ENCODE measurements around the gene GSK3A. TPM values are rescaled to one million over a fixed set of nuclear protein-coding genes. Genes with fewer than 3 reads are reported as not detected.

The GSK3A gene
- total RNA-seq, 4 donors from 2014 or later: 24.7 to 34.5 (median 28.3) TPM

DNA sequence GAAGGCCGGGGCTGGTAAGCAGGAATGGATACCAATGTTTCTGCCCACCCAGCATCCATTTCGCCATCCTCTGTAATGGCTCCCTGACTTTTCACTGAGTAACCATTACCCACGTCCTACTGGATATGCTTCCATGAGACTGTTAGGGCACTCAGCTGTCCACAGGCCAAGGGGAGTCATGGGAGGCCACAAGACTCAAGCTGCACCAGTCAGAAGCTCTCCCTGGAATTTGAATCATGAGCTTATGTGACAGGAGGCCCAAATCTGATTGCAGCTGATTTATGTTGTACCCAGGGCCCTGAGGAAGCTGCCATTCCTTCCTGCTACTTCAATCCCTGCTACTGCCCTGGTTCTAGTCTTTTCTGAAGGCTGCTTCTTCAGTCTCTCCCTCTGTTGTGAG lies 53.3 kb downstream of the GSK3A start:
- Histone ChIP-seq H3K27ac (no peak overlapping the region), H3K36me3 (no peaks in the 10 kb centered on the region), H3K9me3 (peaks cover 0 to 6% (median 0%) of the 10 kb centered on the region in 4 donors), H3K4me3 (no peak overlapping the region), H3K4me1 (peaks cover 0 to 7% (median 3%) of the 10 kb centered on the region in 4 donors), H3K27me3 (no peaks in the 10 kb centered on the region)
- DNase-seq (ENCODE audit: low spot score in 2 of 2): no peak
- TF ChIP-seq EP300 (IDR thresholded peaks at IDR 0.05) (no peak), CTCF (IDR thresholded peaks at IDR 0.05) (no peak), POLR2A (IDR thresholded peaks at IDR 0.05) (no peak)
- WGBS, 2 donors: 62 to 70% methylated on average over 3 of the region's 3 CpGs

DNA sequence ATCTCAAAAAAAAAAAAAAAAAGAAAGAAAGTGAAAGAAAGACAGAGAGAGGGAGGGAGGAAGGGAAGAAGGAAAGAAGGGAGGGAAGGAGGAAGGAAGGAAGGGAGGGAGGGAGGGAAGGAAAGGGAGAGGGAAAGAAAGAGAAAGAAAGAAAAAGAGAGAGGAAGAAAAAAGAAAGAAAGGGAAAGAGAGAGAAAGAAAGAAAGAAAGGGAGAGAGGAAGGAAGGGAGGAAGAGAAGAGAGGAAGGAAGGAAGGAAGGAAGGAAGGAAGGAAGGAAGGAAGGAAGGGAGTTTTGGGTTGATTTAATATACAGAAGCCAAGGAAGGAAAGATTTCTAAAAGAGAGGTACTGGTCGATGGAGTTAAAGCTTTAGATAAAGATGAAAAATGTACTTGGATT lies 53.7 kb downstream of the GSK3A start:
- peaks cover 0 to 6% (median 0%) of the 10 kb centered on the region in 4 donors for H3K9me3 ChIP-seq
- H3K36me3 ChIP-seq: no peaks in the 10 kb centered on the region
- TF ChIP-seq POLR2A (IDR thresholded peaks at IDR 0.05): no peak
- TF ChIP-seq EP300 (IDR thresholded peaks at IDR 0.05): no peak
- TF ChIP-seq CTCF (IDR thresholded peaks at IDR 0.05): no peak
- no peak overlapping the region for H3K4me3 ChIP-seq
- no peak for DNase-seq (ENCODE audit: low spot score in 2 of 2)
- H3K4me1 ChIP-seq: peaks cover 0 to 7% (median 3%) of the 10 kb centered on the region in 4 donors
- H3K27ac ChIP-seq: no peak overlapping the region
- H3K27me3 ChIP-seq: no peaks in the 10 kb centered on the region
- 83 to 84% methylated on average over 1 of the region's 1 CpG for WGBS, 2 donors

DNA sequence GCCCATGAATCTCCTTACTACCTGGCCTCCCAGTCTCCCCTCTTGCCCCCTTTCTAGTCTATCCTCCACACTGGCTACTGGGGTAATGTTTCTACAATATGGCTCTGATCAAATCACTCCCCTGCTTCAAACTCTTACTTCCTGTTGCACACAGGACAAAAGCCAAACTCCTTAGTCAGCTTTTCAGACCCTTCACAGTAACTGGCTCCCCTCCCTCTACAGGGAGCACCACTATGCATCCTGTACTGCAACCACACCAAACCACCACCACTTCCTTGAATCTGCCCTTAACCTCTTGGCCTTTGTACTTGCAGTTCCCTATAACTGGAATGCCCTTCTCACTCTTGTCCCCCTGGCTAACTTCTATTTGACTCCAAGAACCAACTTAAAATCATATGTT lies 57.1 kb downstream of the GSK3A start:
- H3K27me3 ChIP-seq: peaks cover 0 to 24% of the 10 kb centered on the region in 2 donors

DNA sequence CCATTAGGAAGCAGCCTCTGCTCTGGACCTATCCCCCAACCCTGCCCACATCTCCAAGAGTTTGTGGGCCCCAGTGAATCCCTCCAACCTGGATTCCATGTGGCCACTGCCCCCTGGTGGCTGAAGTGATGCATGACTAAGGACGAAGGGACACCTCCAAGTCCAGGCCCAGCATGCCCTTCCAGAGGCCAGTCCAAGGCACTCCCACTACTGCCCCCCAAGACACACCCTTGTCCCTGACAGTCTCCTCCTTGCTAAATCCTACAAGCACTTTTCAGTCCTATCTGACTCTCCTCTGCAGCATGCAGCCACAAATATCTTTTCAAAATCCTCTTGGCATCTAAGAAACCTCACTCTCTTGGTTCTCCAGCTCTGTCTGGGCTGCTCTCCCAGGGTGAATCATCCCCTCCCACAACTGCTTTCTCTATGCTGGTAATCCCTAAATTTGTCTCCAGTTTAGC lies 58.0 kb downstream of the GSK3A start:
- Histone ChIP-seq H3K27me3 (peaks cover 3 to 33% of the 10 kb centered on the region in 2 donors), H3K4me3 (no peak overlapping the region), H3K27ac (no peak overlapping the region), H3K36me3 (no peaks in the 10 kb centered on the region), H3K9me3 (no peaks in the 10 kb centered on the region), H3K4me1 (peaks cover 0 to 7% (median 3%) of the 10 kb centered on the region in 4 donors)
- 0% methylated on average over 1 of the region's 1 CpG for WGBS, 2 donors
- TF ChIP-seq POLR2A (IDR thresholded peaks at IDR 0.05) (no peak), CTCF (IDR thresholded peaks at IDR 0.05) (peak; percentile 67 to 82 (median 76))
- DNase-seq (ENCODE audit: low spot score in 2 of 2): peak; percentile 49 to 78

More for the DNA sequence above, 57.1 kb downstream of the GSK3A start:
- Histone ChIP-seq H3K4me1 (peaks cover 0 to 7% (median 3%) of the 10 kb centered on the region in 4 donors), H3K36me3 (no peaks in the 10 kb centered on the region), H3K27ac (no peak overlapping the region), H3K4me3 (no peak overlapping the region), H3K9me3 (no peaks in the 10 kb centered on the region)
- TF ChIP-seq POLR2A (IDR thresholded peaks at IDR 0.05) (no peak), EP300 (IDR thresholded peaks at IDR 0.05) (peak in 1 of 2 donors; percentile 17), CTCF (IDR thresholded peaks at IDR 0.05) (no peak)
- no peak for DNase-seq (ENCODE audit: low spot score in 2 of 2)

Other genes starting within 250 kb of the GSK3A start
- gene ATP1A3, start 248.4 kb downstream of the GSK3A start, total RNA-seq: not detected
- 10 to 100 TPM in 1 of 4 donors, 1 to 10 TPM in 3; 2.4 to 12.0 (median 3.2) TPM for gene GRIK5, start 172.4 kb downstream of the GSK3A start, total RNA-seq
- 10 to 100 TPM; 14.3 to 22.2 (median 17.5) TPM for gene ZNF574, start 166.4 kb downstream of the GSK3A start, total RNA-seq
- gene POU2F2, start 110.2 kb downstream of the GSK3A start, total RNA-seq: 1 to 10 TPM in 1 of 4 donors, under 1 TPM in 3; 0.21 to 6.0 (median 0.51) TPM
- gene DEDD2, start 24.9 kb downstream of the GSK3A start, total RNA-seq: 10 to 100 TPM; 33.9 to 56.2 (median 40.3) TPM
- gene ZNF526, start 22.3 kb downstream of the GSK3A start, total RNA-seq: 1 to 10 TPM; 4.3 to 6.3 (median 6.3) TPM
- 10 to 100 TPM; 30.4 to 42.6 (median 35.1) TPM for gene ERF, start 12.5 kb upstream of the GSK3A start, total RNA-seq
- 10 to 100 TPM; 27.0 to 74.1 (median 41.3) TPM for gene CIC, start 26.6 kb upstream of the GSK3A start, total RNA-seq
- gene PRR19, start 59.5 kb upstream of the GSK3A start, total RNA-seq: under 1 TPM in 2 of 4 donors, not detected in 2; 0.30 to 0.44 TPM
- 1 to 10 TPM; 3.8 to 9.0 (median 8.1) TPM for gene PAFAH1B3, start 60.0 kb upstream of the GSK3A start, total RNA-seq
- gene TMEM145, start 70.7 kb upstream of the GSK3A start, total RNA-seq: under 1 TPM in 1 of 4 donors, not detected in 3; 0.20 TPM
- gene MEGF8, start 83.0 kb upstream of the GSK3A start, total RNA-seq: 10 to 100 TPM; 17.9 to 33.3 (median 22.4) TPM
- 1 to 10 TPM in 1 of 4 donors, not detected in 3; 5.0 TPM for gene CNFN, start 147.7 kb upstream of the GSK3A start, total RNA-seq
- 100 to 1,000 TPM in 3 of 4 donors, 10 to 100 TPM in 1; 77.1 to 717 (median 234) TPM for gene LIPE, start 184.8 kb upstream of the GSK3A start, total RNA-seq
- gene CXCL17, start 200.3 kb upstream of the GSK3A start, total RNA-seq: not detected